Panc1 (cell line): ENCODE results near the gene PLEKHA7.

Experiments used
- SIN3A ChIP-seq: IDR thresholded peaks from 2 replicates; pipeline ENCODE4 v1.6.1; 2012; ENCODE audit warnings: low read depth, mild to moderate bottlenecking, low read length, moderate library complexity, borderline replicate concordance; ENCODE audit not compliant: insufficient read depth
- TF ChIP-seq, protein P1 (sequence below): fragments of 450-650 bp; IDR thresholded peaks from 2 replicates; pipeline ENCODE4 v1.5.1; 2017; ENCODE audit warnings: mild to moderate bottlenecking

DNA sequence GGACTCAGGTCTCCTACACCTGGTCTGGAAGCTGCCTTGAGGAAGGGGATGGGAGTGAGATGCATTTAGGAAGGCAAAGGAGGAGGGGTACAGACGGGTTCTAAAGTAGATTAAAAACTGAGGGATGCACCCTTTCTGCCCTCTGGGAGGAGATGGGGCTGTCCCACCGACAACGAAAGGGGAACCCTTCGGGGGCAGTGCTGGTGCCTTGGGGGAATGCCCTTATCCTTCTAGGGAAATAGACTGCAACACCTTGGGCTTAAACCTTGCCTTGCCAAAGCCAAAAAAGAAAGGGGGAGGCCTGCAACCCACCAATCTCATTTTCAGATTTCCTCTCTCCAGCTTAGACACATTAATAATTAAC, 89.8 kb downstream of the PLEKHA7 start:
- TF ChIP-seq, protein P1, sequence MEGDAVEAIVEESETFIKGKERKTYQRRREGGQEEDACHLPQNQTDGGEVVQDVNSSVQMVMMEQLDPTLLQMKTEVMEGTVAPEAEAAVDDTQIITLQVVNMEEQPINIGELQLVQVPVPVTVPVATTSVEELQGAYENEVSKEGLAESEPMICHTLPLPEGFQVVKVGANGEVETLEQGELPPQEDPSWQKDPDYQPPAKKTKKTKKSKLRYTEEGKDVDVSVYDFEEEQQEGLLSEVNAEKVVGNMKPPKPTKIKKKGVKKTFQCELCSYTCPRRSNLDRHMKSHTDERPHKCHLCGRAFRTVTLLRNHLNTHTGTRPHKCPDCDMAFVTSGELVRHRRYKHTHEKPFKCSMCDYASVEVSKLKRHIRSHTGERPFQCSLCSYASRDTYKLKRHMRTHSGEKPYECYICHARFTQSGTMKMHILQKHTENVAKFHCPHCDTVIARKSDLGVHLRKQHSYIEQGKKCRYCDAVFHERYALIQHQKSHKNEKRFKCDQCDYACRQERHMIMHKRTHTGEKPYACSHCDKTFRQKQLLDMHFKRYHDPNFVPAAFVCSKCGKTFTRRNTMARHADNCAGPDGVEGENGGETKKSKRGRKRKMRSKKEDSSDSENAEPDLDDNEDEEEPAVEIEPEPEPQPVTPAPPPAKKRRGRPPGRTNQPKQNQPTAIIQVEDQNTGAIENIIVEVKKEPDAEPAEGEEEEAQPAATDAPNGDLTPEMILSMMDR: no peak
- no peak for TF ChIP-seq SIN3A
